Measurements from ENCODE around the gene USP8.

DNA sequence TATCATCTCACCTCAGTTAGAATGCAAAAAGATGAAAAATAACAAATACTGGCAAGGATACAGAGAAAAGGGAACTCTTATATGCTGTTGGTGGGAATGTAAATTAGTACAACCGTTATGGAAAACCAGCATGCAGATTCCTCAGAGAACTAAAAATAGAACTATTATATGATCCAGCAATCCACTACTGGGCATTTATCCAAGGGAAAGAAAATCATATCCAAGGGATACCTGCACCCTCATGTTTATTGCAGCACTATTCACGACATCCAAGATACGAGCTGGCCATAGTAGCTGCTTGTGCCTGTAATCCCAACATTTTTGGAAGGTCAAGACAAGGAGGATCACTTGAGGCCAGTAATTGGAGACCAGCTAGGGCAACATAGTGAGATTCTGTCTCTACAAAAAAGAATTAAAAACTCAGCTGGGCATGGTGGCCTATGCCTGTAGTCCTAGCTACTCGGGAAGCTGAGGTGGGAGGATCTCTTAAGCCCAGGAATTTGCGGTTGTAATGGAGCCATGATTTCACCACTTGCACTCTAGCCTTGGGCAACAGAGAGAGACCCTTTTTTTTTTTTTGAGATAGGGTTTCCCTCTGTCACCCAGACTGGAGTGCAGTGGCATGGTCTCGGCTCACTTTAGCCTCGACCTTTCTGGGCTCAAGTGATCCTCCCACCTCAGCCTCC, 95.7 kb downstream of the USP8 start:
- no peak for TF ChIP-seq EZH2 (IDR thresholded peaks at IDR 0.05; ENCODE audit: insufficient read depth, poor library complexity, severe bottlenecking)
- no peak for TF ChIP-seq EZH2phosphoT487 (IDR thresholded peaks at IDR 0.05; ENCODE audit: insufficient read depth, low read depth)

Data from GM23248 (cell line).